Psoas muscle (tissue), 8 donors: ENCODE measurements around the gene PLGRKT. TPM values are rescaled to one million over a fixed set of nuclear protein-coding genes. Genes with fewer than 3 reads are reported as not detected.
"Not testable (repeated sequence)": the region's sequence is repeated elsewhere in the genome, so short reads cannot be mapped to it uniquely, and the experiment has no call there.

Experiments
- ATAC-seq, 4 donors: fragments of 200-7000 bp; cut with Tn5 transposase; one replicate each; pipeline ENCODE4 v1.9.1; 2020; ENCODE audit warnings: moderate library complexity in 3 of 4, mild to moderate bottlenecking in 2 of 4
- DNase-seq, 2 donors: peaks; one replicate each; pipeline ENCODE4 v3.0.0-alpha.2; 2020
- H3K27ac ChIP-seq: fragments of 200-600 bp; one replicate; pipeline ENCODE4 v1.8.0; 2022
- H3K27me3 ChIP-seq, 3 donors: fragments of 200-600 bp in 1 of 3; one replicate each; pipeline versions ENCODE4 v1.6.1 to v1.8.0; 2013 to 2022; ENCODE audit warnings: low read length in 2 of 3, mild to moderate bottlenecking in 2 of 3, moderate library complexity in 1 of 3; ENCODE audit not compliant: insufficient read depth in 3 of 3
- H3K36me3 ChIP-seq, 2 donors: fragments of 200-600 bp in 1 of 2; one replicate each; pipeline versions ENCODE4 v1.6.1 to v1.8.0; 2013 to 2022; ENCODE audit warnings: low read depth in 1 of 2, mild to moderate bottlenecking in 1 of 2, moderate library complexity in 1 of 2; ENCODE audit not compliant: insufficient read depth in 1 of 2
- H3K4me1 ChIP-seq: fragments of 200-600 bp; one replicate; pipeline ENCODE4 v1.8.0; 2022
- H3K4me3 ChIP-seq: fragments of 200-600 bp; one replicate; pipeline ENCODE4 v1.8.0; 2022; ENCODE audit warnings: mild to moderate bottlenecking
- H3K9me3 ChIP-seq: fragments of 200-600 bp; one replicate; pipeline ENCODE4 v1.8.0; 2022
- CTCF ChIP-seq: fragments of 200-600 bp; IDR thresholded peaks from one replicate; pipeline ENCODE4 v1.8.0; 2022; ENCODE audit warnings: antibody characterized with exemption
- WGBS, 3 donors: extraction: QIAGEN DNeasy Blood & Tissue Kit; methylation state at CpG; one replicate each; pipeline versions ENCODE4 v1.1.6 to v1.1.7; 2013; 5-methylcytosine and 5-hydroxymethylcytosine counted together
- intact Hi-C, 2 donors: fragments of 100-400 bp; cut with DNase I; formaldehyde crosslinking; loops; one replicate each; pipeline versions ENCODE4 v1.11.0 to v1.14.2; 2022
- polyA plus RNA-seq, 3 donors: library from polyadenylated mRNA; stranded (reverse); fragments of 200-250 nt; gene quantifications; one replicate each; pipeline ENCODE4 v1.2.3, GENCODE V29; 2013
- total RNA-seq, 4 donors: library from RNA; stranded (reverse); fragmentation: NEBNext Ultra II Directional in 2 of 4; extraction: Animal tissue kit (Norgen Biotek cat#: 25700) in 2 of 4; gene quantifications; one replicate each; pipeline versions ENCODE4 v1.2.1 to v1.2.4, GENCODE V29; 2021 to 2023
- donor health status: healthy with polysubstance abuse.
- donor health status: DM: no; HTN: no; CAD: no; lungs with moderate emphysema.
- donor health status: Bipolar disorder and iron deficiency.
- donor health status: healthy.
- donor health status: DM: yes; HTN: yes; CAD: no.
- donor health status: DM: no; HTN: no; CAD: no.
- donor health status: DM: no; HTN: no; CAD: no.
- donor health status: DM: yes; HTN: yes; CAD: no.

The PLGRKT gene
- total and polyA plus RNA-seq, 7 donors = 21.4 to 50.4 (median 26.4) TPM

- Histone ChIP-seq H3K4me1 (no peaks in the 10 kb centered on the region), H3K4me3 (no peak overlapping the region), H3K27ac (no peak overlapping the region), H3K36me3 (peaks cover 0 to 6% of the 10 kb centered on the region in 2 donors), H3K27me3 (no peaks in the 10 kb centered on the region), H3K9me3 (no peaks in the 10 kb centered on the region)
- no peak for TF ChIP-seq CTCF
- DNase-seq (no peak), ATAC-seq (no peak)
- intact Hi-C loops = no loop called here
- WGBS, 3 donors = 71 to 77% (median 76%) methylated on average over 3 of the region's 3 CpGs
Measured at GRCh38 chr9:5416953-5417352, 20.8 kb downstream of the PLGRKT start.

GRCh38 chr9:5408596-5408995 is 29.1 kb downstream of the PLGRKT start:
- Histone ChIP-seq H3K9me3 (peaks cover 15% of the 10 kb centered on the region), H3K4me3 (no peak overlapping the region), H3K4me1 (no peaks in the 10 kb centered on the region), H3K27me3 (no peaks in the 10 kb centered on the region), H3K27ac (no peak overlapping the region), H3K36me3 (no peaks in the 10 kb centered on the region)
- WGBS, 3 donors = 100% methylated on average over 1 of the region's 1 CpG
- intact Hi-C loops = no loop called here
- no peak for TF ChIP-seq CTCF
- ATAC-seq (no peak), DNase-seq (no peak)

- no peak overlapping the region for H3K27ac ChIP-seq
- no peak for DNase-seq
- peaks cover 15% of the 10 kb centered on the region for H3K9me3 ChIP-seq
- ATAC-seq = no peak
- no peak overlapping the region for H3K4me3 ChIP-seq
- no peak for TF ChIP-seq CTCF
- no peaks in the 10 kb centered on the region for H3K4me1 ChIP-seq
- intact Hi-C loops = no loop called here
- no peaks in the 10 kb centered on the region for H3K36me3 ChIP-seq
- no peaks in the 10 kb centered on the region for H3K27me3 ChIP-seq
Measured at GRCh38 chr9:5402217-5402616, 35.5 kb downstream of the PLGRKT start.

GRCh38 chr9:5397547-5397946 is 40.2 kb downstream of the PLGRKT start:
- 91 to 92% (median 92%) methylated on average over 3 of the region's 3 CpGs for WGBS, 3 donors
- intact Hi-C loops = not testable (repeated sequence)

GRCh38 chr9:5395428-5395827 is 42.3 kb downstream of the PLGRKT start:
- ATAC-seq (no peak), DNase-seq (no peak)
- no peaks in the 10 kb centered on the region for H3K9me3 ChIP-seq
- no peaks in the 10 kb centered on the region for H3K36me3 ChIP-seq
- no peak overlapping the region for H3K27ac ChIP-seq
- no peaks in the 10 kb centered on the region for H3K27me3 ChIP-seq
- intact Hi-C loops = no loop called here
- no peaks in the 10 kb centered on the region for H3K4me1 ChIP-seq
- H3K4me3 ChIP-seq = no peak overlapping the region
- TF ChIP-seq CTCF = no peak

More at GRCh38 chr9:5397547-5397946, 40.2 kb downstream of the PLGRKT start:
- not testable (repeated sequence) for H3K9me3 ChIP-seq, DNase-seq, H3K4me3 ChIP-seq, H3K4me1 ChIP-seq, H3K27ac ChIP-seq, H3K27me3 ChIP-seq, ATAC-seq, H3K36me3 ChIP-seq

- H3K27ac ChIP-seq, H3K9me3 ChIP-seq, H3K36me3 ChIP-seq, H3K4me3 ChIP-seq, intact Hi-C loops, H3K27me3 ChIP-seq, DNase-seq, ATAC-seq, H3K4me1 ChIP-seq: not testable (repeated sequence)
- WGBS, 3 donors = 42 to 84% (median 82%) methylated on average over 2 of the region's 2 CpGs
Measured at GRCh38 chr9:5393976-5394375, 43.7 kb downstream of the PLGRKT start.
